HEK293 (cell line): ENCODE results near the gene DOCK3.

Experiments used
- IKZF3 ChIP-seq: fragments of 450-650 bp; IDR thresholded peaks from 2 replicates; pipeline ENCODE4 v1.5.0; 2018; ENCODE audit warnings: missing biosample characterization, mild to moderate bottlenecking, missing genetic modification characterization, moderate library complexity
- PBX3 ChIP-seq: sonication (generic); formaldehyde crosslinking; IDR thresholded peaks from 2 replicates; pipeline ENCODE4 v1.8.1; 2022; ENCODE audit warnings: mild to moderate bottlenecking, moderate library complexity, missing genetic modification reagents
- REST ChIP-seq: fragments of 450-650 bp; formaldehyde crosslinking; IDR thresholded peaks from 2 replicates; pipeline ENCODE4 v1.5.1; 2016; ENCODE audit warnings: missing biosample characterization, missing genetic modification characterization
- SCRT2 ChIP-seq: fragments of 450-650 bp; formaldehyde crosslinking; IDR thresholded peaks from 2 replicates; pipeline ENCODE4 v1.5.1; 2016; ENCODE audit warnings: missing biosample characterization, missing genetic modification characterization
- SP2 ChIP-seq: fragments of 450-650 bp; formaldehyde crosslinking; IDR thresholded peaks from 2 replicates; pipeline ENCODE4 v1.5.1; 2016; ENCODE audit warnings: missing biosample characterization, missing genetic modification characterization
- ZBTB10 ChIP-seq: fragments of 450-650 bp; formaldehyde crosslinking; IDR thresholded peaks from 2 replicates; pipeline ENCODE4 v1.5.1; 2016; ENCODE audit warnings: missing biosample characterization, missing genetic modification characterization
- ZBTB20 ChIP-seq: fragments of 450-650 bp; formaldehyde crosslinking; IDR thresholded peaks from 2 replicates; pipeline ENCODE4 v1.5.1; 2016; ENCODE audit warnings: missing biosample characterization, missing genetic modification characterization
- ZBTB49 ChIP-seq: fragments of 450-650 bp; formaldehyde crosslinking; IDR thresholded peaks from 2 replicates; pipeline ENCODE4 v1.5.1; 2016; ENCODE audit warnings: missing biosample characterization, missing genetic modification characterization, low read depth
- ZBTB8A ChIP-seq: fragments of 450-650 bp; formaldehyde crosslinking; IDR thresholded peaks from 2 replicates; pipeline ENCODE4 v1.5.1; 2016; ENCODE audit warnings: missing biosample characterization, missing genetic modification characterization
- ZNF138 ChIP-seq: fragments of 450-650 bp; formaldehyde crosslinking; IDR thresholded peaks from 2 replicates; pipeline ENCODE4 v1.5.1; 2016; ENCODE audit warnings: missing biosample characterization, missing genetic modification characterization, borderline replicate concordance
- ZNF146 ChIP-seq: fragments of 450-650 bp; formaldehyde crosslinking; IDR thresholded peaks from 2 replicates; pipeline ENCODE4 v1.5.1; 2016; ENCODE audit warnings: missing biosample characterization, missing genetic modification characterization
- ZNF324 ChIP-seq: fragments of 450-650 bp; formaldehyde crosslinking; IDR thresholded peaks from 2 replicates; pipeline ENCODE4 v1.5.1; 2016; ENCODE audit warnings: missing biosample characterization, missing genetic modification characterization
- ZNF394 ChIP-seq: fragments of 450-650 bp; formaldehyde crosslinking; IDR thresholded peaks from 2 replicates; pipeline ENCODE4 v1.5.1; 2016; ENCODE audit warnings: missing biosample characterization, missing genetic modification characterization, mild to moderate bottlenecking, moderate library complexity, borderline replicate concordance
- ZNF529 ChIP-seq: fragments of 450-650 bp; formaldehyde crosslinking; IDR thresholded peaks from 2 replicates; pipeline ENCODE4 v1.5.1; 2017; ENCODE audit warnings: missing genetic modification characterization, missing biosample characterization; ENCODE audit not compliant: insufficient replicate concordance
- ZNF585B ChIP-seq: fragments of 450-650 bp; formaldehyde crosslinking; IDR thresholded peaks from 2 replicates; pipeline ENCODE4 v1.5.1; 2016; ENCODE audit warnings: missing biosample characterization, missing genetic modification characterization
- ZNF626 ChIP-seq: fragments of 450-650 bp; sonication (Bioruptor Pico); formaldehyde crosslinking; IDR thresholded peaks from 2 replicates; pipeline ENCODE4 v1.5.1; 2018; ENCODE audit warnings: missing biosample characterization, missing genetic modification characterization, inconsistent platforms
- ZNF692 ChIP-seq: fragments of 450-650 bp; formaldehyde crosslinking; IDR thresholded peaks from 2 replicates; pipeline ENCODE4 v1.5.1; 2016; ENCODE audit warnings: missing biosample characterization, missing genetic modification characterization
- ZNF785 ChIP-seq: fragments of 450-650 bp; formaldehyde crosslinking; IDR thresholded peaks from 2 replicates; pipeline ENCODE4 v1.5.1; 2016; ENCODE audit warnings: missing biosample characterization, missing genetic modification characterization
- ZNF792 ChIP-seq: fragments of 450-650 bp; formaldehyde crosslinking; IDR thresholded peaks from 2 replicates; pipeline ENCODE4 v1.5.1; 2016; ENCODE audit warnings: missing biosample characterization, missing genetic modification characterization
- ZSCAN16 ChIP-seq: fragments of 450-650 bp; formaldehyde crosslinking; IDR thresholded peaks from 2 replicates; pipeline ENCODE4 v1.5.1; 2016; ENCODE audit warnings: missing biosample characterization, missing genetic modification characterization
- TF ChIP-seq, protein P1 (sequence below): fragments of 450-650 bp; IDR thresholded peaks from 2 replicates; pipeline ENCODE4 v1.5.1; 2018; ENCODE audit warnings: missing biosample characterization, missing genetic modification characterization
- TF ChIP-seq, protein P2 (sequence below): fragments of 450-650 bp; formaldehyde crosslinking; IDR thresholded peaks from 2 replicates; pipeline ENCODE4 v1.5.1; 2017; ENCODE audit warnings: missing biosample characterization, missing genetic modification characterization
- TF ChIP-seq, protein P3 (sequence below): fragments of 450-650 bp; formaldehyde crosslinking; IDR thresholded peaks from 2 replicates; pipeline ENCODE4 v1.5.1; 2016; ENCODE audit warnings: missing biosample characterization, missing genetic modification characterization

The DOCK3 gene

GRCh38 chr3:51390246-51391074 is 715.7 kb downstream of the DOCK3 start (continued):
- TF ChIP-seq ZBTB49 (tag by site-specific recombination) = no peak
- TF ChIP-seq IKZF3 (tag by site-specific recombination) = no peak
- TF ChIP-seq, protein P1, sequence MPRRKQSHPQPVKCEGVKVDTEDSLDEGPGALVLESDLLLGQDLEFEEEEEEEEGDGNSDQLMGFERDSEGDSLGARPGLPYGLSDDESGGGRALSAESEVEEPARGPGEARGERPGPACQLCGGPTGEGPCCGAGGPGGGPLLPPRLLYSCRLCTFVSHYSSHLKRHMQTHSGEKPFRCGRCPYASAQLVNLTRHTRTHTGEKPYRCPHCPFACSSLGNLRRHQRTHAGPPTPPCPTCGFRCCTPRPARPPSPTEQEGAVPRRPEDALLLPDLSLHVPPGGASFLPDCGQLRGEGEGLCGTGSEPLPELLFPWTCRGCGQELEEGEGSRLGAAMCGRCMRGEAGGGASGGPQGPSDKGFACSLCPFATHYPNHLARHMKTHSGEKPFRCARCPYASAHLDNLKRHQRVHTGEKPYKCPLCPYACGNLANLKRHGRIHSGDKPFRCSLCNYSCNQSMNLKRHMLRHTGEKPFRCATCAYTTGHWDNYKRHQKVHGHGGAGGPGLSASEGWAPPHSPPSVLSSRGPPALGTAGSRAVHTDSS (tag by site-specific recombination) = no peak
- TF ChIP-seq SCRT2 (tag by site-specific recombination) = no peak
- TF ChIP-seq REST (tag by site-specific recombination) = no peak
- TF ChIP-seq ZBTB20 (tag by site-specific recombination) = 0 out of 2 replicates have a peak, but pooled peaks have one; percentile 30
- 0 out of 2 replicates have a peak, but pooled peaks have one; percentile 54 for TF ChIP-seq ZNF785
- TF ChIP-seq ZNF792 (tag by site-specific recombination) = no peak
- TF ChIP-seq ZNF692 = no peak
- TF ChIP-seq ZBTB10 (tag by site-specific recombination) = no peak
- TF ChIP-seq ZNF585B (tag by site-specific recombination) = no peak
- no peak for TF ChIP-seq ZSCAN16 (tag by site-specific recombination)
- TF ChIP-seq PBX3 (CRISPR knock-in tag) = no peak; the same call in 1 of the 2 replicates
- no peak for TF ChIP-seq ZNF146
- TF ChIP-seq, protein P2, sequence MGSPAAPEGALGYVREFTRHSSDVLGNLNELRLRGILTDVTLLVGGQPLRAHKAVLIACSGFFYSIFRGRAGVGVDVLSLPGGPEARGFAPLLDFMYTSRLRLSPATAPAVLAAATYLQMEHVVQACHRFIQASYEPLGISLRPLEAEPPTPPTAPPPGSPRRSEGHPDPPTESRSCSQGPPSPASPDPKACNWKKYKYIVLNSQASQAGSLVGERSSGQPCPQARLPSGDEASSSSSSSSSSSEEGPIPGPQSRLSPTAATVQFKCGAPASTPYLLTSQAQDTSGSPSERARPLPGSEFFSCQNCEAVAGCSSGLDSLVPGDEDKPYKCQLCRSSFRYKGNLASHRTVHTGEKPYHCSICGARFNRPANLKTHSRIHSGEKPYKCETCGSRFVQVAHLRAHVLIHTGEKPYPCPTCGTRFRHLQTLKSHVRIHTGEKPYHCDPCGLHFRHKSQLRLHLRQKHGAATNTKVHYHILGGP (tag by site-specific recombination) = no peak
- TF ChIP-seq, protein P3, sequence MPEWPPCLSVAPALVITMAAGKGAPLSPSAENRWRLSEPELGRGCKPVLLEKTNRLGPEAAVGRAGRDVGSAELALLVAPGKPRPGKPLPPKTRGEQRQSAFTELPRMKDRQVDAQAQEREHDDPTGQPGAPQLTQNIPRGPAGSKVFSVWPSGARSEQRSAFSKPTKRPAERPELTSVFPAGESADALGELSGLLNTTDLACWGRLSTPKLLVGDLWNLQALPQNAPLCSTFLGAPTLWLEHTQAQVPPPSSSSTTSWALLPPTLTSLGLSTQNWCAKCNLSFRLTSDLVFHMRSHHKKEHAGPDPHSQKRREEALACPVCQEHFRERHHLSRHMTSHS = no peak
- no peak for TF ChIP-seq SP2
- no peak for TF ChIP-seq ZNF626
- no peak for TF ChIP-seq ZNF394 (tag by site-specific recombination)
- TF ChIP-seq ZNF138 (tag by site-specific recombination) = no peak
- no peak for TF ChIP-seq ZNF529
- TF ChIP-seq ZBTB8A (tag by site-specific recombination) = no peak
- TF ChIP-seq ZNF324 (tag by site-specific recombination) = no peak
